Endothelial cell of umbilical vein (primary cell): ENCODE measurements around the gene MACROH2A2. TPM values are rescaled to one million over a fixed set of nuclear protein-coding genes. Genes with fewer than 3 reads are reported as not detected.
A peak's percentile ranks its signal among the peaks of the same experiment; 100 is the strongest.

Experiments
- BruUV-seq: library from RNA; stranded (reverse); fragments of 400-500 nt; replicated peaks from 2 replicates; lab custom pipeline; 2021; lab: Mats Ljungman, UMichigan
- CTCF ChIA-PET: fragments of 300-600, 350-600 bp; sonication (Branson Sonifier 250); formaldehyde crosslinking; loops from one replicate; lab custom pipeline; 2021; ENCODE audit warnings: antibody characterized with exemption, inconsistent platforms; lab: Charles Lee
- POLR2A ChIA-PET: fragments of 300-600, 350-600 bp; sonication (Branson Sonifier 250); formaldehyde crosslinking; loops from one replicate; lab custom pipeline; 2021; ENCODE audit warnings: antibody characterized with exemption, inconsistent platforms; lab: Charles Lee
- DNase-seq: peaks from one replicate; pipeline ENCODE4 v3.0.0-alpha.2; 2011; ENCODE audit warnings: low read depth, low spot score
- FAIRE-seq: peaks from 2 replicates; lab custom pipeline; 2011; peaks lifted over from hg19 to GRCh38; lab: Jason Lieb, UNC
- H2AFZ ChIP-seq: 2 replicates; pipeline ENCODE4 v1.6.0; 2012; ENCODE audit warnings: low read depth, low read length, control low read depth, inconsistent platforms
- H3K27ac ChIP-seq: 2 replicates; pipeline ENCODE4 v1.5.1; 2011; ENCODE audit warnings: low read depth, mild to moderate bottlenecking, control low read depth, low read length, moderate library complexity; ENCODE audit not compliant: insufficient read depth
- H3K27me3 ChIP-seq, 2 experiments: 2 replicates each; pipeline versions ENCODE4 v1.6.0 to v1.6.1; 2011; ENCODE audit warnings: low read length in 2 of 2, mixed read lengths in 1 of 2; ENCODE audit not compliant: control insufficient read depth in 2 of 2, insufficient read depth in 2 of 2
- H3K36me3 ChIP-seq, 2 experiments: 2 replicates in 1 of 2; 3 replicates in 1 of 2; pipeline ENCODE4 v1.5.1; 2011; ENCODE audit warnings: low read length in 2 of 2, mild to moderate bottlenecking in 1 of 2, moderate library complexity in 1 of 2; ENCODE audit not compliant: control insufficient read depth in 2 of 2, insufficient read depth in 2 of 2; ENCODE audit errors: extremely low read depth in 1 of 2
- H3K4me1 ChIP-seq: 3 replicates; pipeline ENCODE4 v1.5.1; 2011; ENCODE audit warnings: mild to moderate bottlenecking, low read length; ENCODE audit not compliant: control insufficient read depth, insufficient read depth; ENCODE audit errors: extremely low read depth
- H3K4me2 ChIP-seq: 2 replicates; pipeline ENCODE4 v1.6.1; 2011; ENCODE audit warnings: low read length, control low read depth, mixed read lengths; ENCODE audit not compliant: insufficient read depth
- H3K4me3 ChIP-seq, 3 experiments: fragments of 200-600 bp in 1 of 3; sonication (generic), shearing (Covaris generic) in 1 of 3; replicated peaks in 1 of 3; 2 replicates each; pipeline ENCODE4 v1.5.1; 2011 to 2016; ENCODE audit warnings: control low read depth in 3 of 3, low read length in 3 of 3, mild to moderate bottlenecking in 2 of 3, inconsistent platforms in 1 of 3, low read depth in 1 of 3, moderate library complexity in 1 of 3; ENCODE audit not compliant: insufficient read depth in 1 of 3
- H3K79me2 ChIP-seq: 2 replicates; pipeline ENCODE4 v1.6.0; 2012; ENCODE audit warnings: low read length, inconsistent platforms; ENCODE audit not compliant: control insufficient read depth, insufficient read depth
- H3K9ac ChIP-seq: replicated peaks from 2 replicates; pipeline ENCODE3; 2011; ENCODE audit warnings: low read length, control low read depth; ENCODE audit not compliant: insufficient read depth; ENCODE audit errors: extremely low read depth
- H3K9me1 ChIP-seq: replicated peaks from 3 replicates; pipeline ENCODE4 v1.6.0; 2011; ENCODE audit warnings: mild to moderate bottlenecking, low read length; ENCODE audit not compliant: control insufficient read depth, insufficient read depth; ENCODE audit errors: extremely low read depth
- H3K9me3 ChIP-seq: replicated peaks from 2 replicates; pipeline ENCODE4 v1.5.1; 2012; ENCODE audit warnings: low read length, inconsistent platforms; ENCODE audit not compliant: control insufficient read depth, insufficient read depth
- H4K20me1 ChIP-seq: replicated peaks from 2 replicates; pipeline ENCODE3; 2011; ENCODE audit warnings: mild to moderate bottlenecking, low read length; ENCODE audit not compliant: control insufficient read depth, insufficient read depth; ENCODE audit errors: extremely low read depth
- CTCF ChIP-seq, 2 donors: IDR thresholded peaks; 1 replicate in 1 of 2; 2 replicates in 1 of 2; pipeline ENCODE4 v1.5.1; 2011; ENCODE audit warnings: low read length in 2 of 2, mild to moderate bottlenecking in 2 of 2, moderate library complexity in 2 of 2, control low read depth in 1 of 2, inconsistent platforms in 1 of 2, low read depth in 1 of 2; ENCODE audit not compliant: insufficient read depth in 1 of 2; ENCODE audit errors: extremely low read depth in 1 of 2
- FOS ChIP-seq: IDR thresholded peaks from 2 replicates; pipeline ENCODE4 v1.6.1; 2011; ENCODE audit warnings: mild to moderate bottlenecking, low read length, moderate library complexity, borderline replicate concordance; ENCODE audit not compliant: insufficient read depth
- GATA2 ChIP-seq: IDR thresholded peaks from 2 replicates; pipeline ENCODE4 v1.7.0; 2011; ENCODE audit warnings: low read depth, mild to moderate bottlenecking, moderate library complexity, mixed read lengths, low read length; ENCODE audit not compliant: insufficient read length, insufficient read depth
- MAX ChIP-seq: IDR thresholded peaks from 2 replicates; pipeline ENCODE4 v1.6.1; 2011; ENCODE audit not compliant: insufficient read depth, insufficient read length
- MYC ChIP-seq: IDR thresholded peaks from one replicate; pipeline ENCODE4 v1.6.1; 2011; ENCODE audit warnings: mild to moderate bottlenecking, low read depth, low read length
- POLR2AphosphoS5 ChIP-seq: IDR thresholded peaks from 2 replicates; pipeline ENCODE4 v1.6.1; 2012; ENCODE audit warnings: low read depth, mild to moderate bottlenecking, control low read depth, low read length, moderate library complexity; ENCODE audit not compliant: insufficient read depth
- dilution Hi-C: fragments of 300-500 bp; cut with MboI; formaldehyde crosslinking; loops from one replicate; pipeline ENCODE4 v1.15.0; 2019; ENCODE audit warnings: low sequenced_read_pairs; ENCODE audit not compliant: extremely low pct_ligation_motif_present
- intact Hi-C: fragments of 100-400 bp; cut with micrococcal nuclease; formaldehyde crosslinking; loops from one replicate; pipeline ENCODE4 v1.10.0; 2022
- polyA plus RNA-seq, 4 experiments: library from polyadenylated mRNA; depleted of rRNA in 3 of 4; stranded (reverse) in 3 of 4; unstranded in 1 of 4; fragments of >200 nt; gene quantifications; 2 replicates each; pipeline versions ENCODE4 v1.2.1 to v1.2.3, GENCODE V29; 2011 to 2012; ENCODE audit warnings: missing spikeins in 1 of 4
- total RNA-seq: library from RNA; stranded (reverse); gene quantifications from 2 replicates; pipeline ENCODE4 v1.2.3, GENCODE V29; 2021

MACROH2A2 gene
- total and polyA plus RNA-seq, 2 donors (not counting 3 experiments of a cell fraction or from before 2014, with no cell fraction given): 0.08 TPM; not detected in 1

DNA sequence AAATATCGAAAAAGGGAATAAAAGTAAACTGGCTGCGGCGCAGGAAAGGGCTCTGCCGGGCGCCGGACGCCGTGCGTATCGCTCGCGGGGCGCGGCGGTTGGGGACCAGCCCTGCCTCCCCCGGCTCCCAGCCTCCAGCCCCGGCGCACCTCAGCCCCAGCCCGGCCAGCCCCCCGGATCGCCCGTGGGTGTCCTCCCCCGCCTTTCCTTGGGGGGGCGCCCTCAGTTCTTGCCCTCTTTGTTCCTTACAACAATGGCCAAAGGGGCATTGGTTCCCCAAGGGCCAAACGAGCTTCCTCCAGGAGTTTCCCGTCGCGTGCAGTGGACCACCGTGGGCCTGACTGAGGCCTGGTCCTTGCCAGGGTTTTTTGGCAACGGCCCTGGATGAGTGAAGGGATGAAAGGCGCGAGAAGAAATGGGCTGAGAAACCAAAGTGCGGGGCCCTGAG lies 1.2 kb downstream of the MACROH2A2 start:
- Histone ChIP-seq H2AFZ (no peak overlapping the region), H3K4me1 (no peaks in the 10 kb centered on the region), H3K9me1 (no peaks in the 10 kb centered on the region), H3K4me3 (peak overlapping the region in 1 of 3 experiments; percentile 13), H3K9me3 (no peaks in the 10 kb centered on the region), H3K36me3 (no peaks in the 10 kb centered on the region), H3K27ac (no peak overlapping the region), H3K79me2 (no peaks in the 10 kb centered on the region), H3K27me3 (peaks cover 55 to 84% of the 10 kb centered on the region in 2 experiments), H3K9ac (no peak overlapping the region), H3K4me2 (no peak overlapping the region), H4K20me1 (no peaks in the 10 kb centered on the region)
- TF ChIP-seq CTCF (IDR thresholded peaks at IDR 0.05; ENCODE audit: extremely low read depth in 1 of 2, insufficient read depth in 1 of 2, low read depth in 1 of 2, low read length in 2 of 2) (peak in 1 of 2 donors; percentile 2), MAX (no peak), GATA2 (no peak), FOS (no peak), POLR2AphosphoS5 (no peak)
- ChIA-PET POLR2A (no interaction called here), CTCF (no interaction called here)
- DNase-seq: no peak
- intact Hi-C loops: no loop called here
- no peak for FAIRE-seq
- dilution Hi-C loops: no loop called here
- BruUV-seq: no TSS peak

- DNase-seq: no peak
- Histone ChIP-seq H3K9ac (no peak overlapping the region), H3K36me3 (no peaks in the 10 kb centered on the region), H3K79me2 (no peaks in the 10 kb centered on the region), H3K9me3 (no peaks in the 10 kb centered on the region), H3K4me1 (no peaks in the 10 kb centered on the region), H3K4me3 (no peak overlapping the region), H3K27me3 (peaks cover 53 to 74% of the 10 kb centered on the region in 2 experiments), H3K9me1 (no peaks in the 10 kb centered on the region), H4K20me1 (no peaks in the 10 kb centered on the region), H2AFZ (no peak overlapping the region), H3K4me2 (no peak overlapping the region), H3K27ac (no peak overlapping the region)
- CTCF ChIA-PET: interaction anchor here (1.7 kb wide), 1 partner anchor 61 kb away, joined by 4 read pairs; no protein-coding TSS in a partner anchor
- no TSS peak for BruUV-seq
- TF ChIP-seq MYC (no peak), GATA2 (no peak)
- POLR2A ChIA-PET: no interaction called here
- no peak for FAIRE-seq
- dilution Hi-C loops: no loop called here
- intact Hi-C loops: no loop called here
Measured at GRCh38 chr10:70054902-70055301, 2.3 kb downstream of the MACROH2A2 start.
